Eye (tissue), 1 donor: ENCODE results near the gene RHOF.

Experiments used
- DNase-seq: peaks from one replicate; pipeline ENCODE4 v3.0.0-alpha.2; 2015

RHOF gene

GRCh38 chr12:121793440-121793837, at the start of gene RHOF:
RHOF (minus strand) TSS chr12:121793688; CDS start chr12:121793633, 55 bp downstream.
- DNase-seq, result no peak

GRCh38 chr12:121839993-121840761, 46.7 kb upstream of the RHOF start:
- DNase-seq, result no peak

GRCh38 chr12:121839106-121839992, 45.9 kb upstream of the RHOF start:
- DNase-seq, result peak; percentile 99

- no peak for DNase-seq
Observed at GRCh38 chr12:121838126-121838525, 44.6 kb upstream of the RHOF start.

- no peak for DNase-seq
Observed at GRCh38 chr12:121837680-121838079, 44.2 kb upstream of the RHOF start.

- no peak for DNase-seq
Observed at GRCh38 chr12:121831571-121832245, 38.2 kb upstream of the RHOF start.

GRCh38 chr12:121830588-121831265, 37.2 kb upstream of the RHOF start:
- DNase-seq, result no peak

GRCh38 chr12:121830134-121830533, 36.6 kb upstream of the RHOF start:
- no peak for DNase-seq

- DNase-seq, result no peak
Observed at GRCh38 chr12:121829250-121829918, 35.9 kb upstream of the RHOF start.

GRCh38 chr12:121828826-121829225, 35.3 kb upstream of the RHOF start:
- no peak for DNase-seq

- DNase-seq, result no peak
Observed at GRCh38 chr12:121828306-121828705, 34.8 kb upstream of the RHOF start.

GRCh38 chr12:121827351-121828099, 34.0 kb upstream of the RHOF start:
- DNase-seq, result no peak

GRCh38 chr12:121826318-121827150, 33.0 kb upstream of the RHOF start:
- DNase-seq, result no peak

- DNase-seq, result no peak
Observed at GRCh38 chr12:121825041-121825523, 31.6 kb upstream of the RHOF start.

- DNase-seq, result no peak
Observed at GRCh38 chr12:121823727-121824115, 30.2 kb upstream of the RHOF start.

- DNase-seq, result no peak
Observed at GRCh38 chr12:121823101-121823726, 29.7 kb upstream of the RHOF start.

GRCh38 chr12:121822393-121823100, 29.1 kb upstream of the RHOF start:
- no peak for DNase-seq

GRCh38 chr12:121820056-121820455, 26.6 kb upstream of the RHOF start:
- no peak for DNase-seq
